ENCODE results near the gene NEGR1.

The NEGR1 gene

GRCh38 chr1:71561206-71561605 lies 721.1 kb downstream of the NEGR1 start:
- no peak for DNase-seq (ENCODE audit: low spot score)

DNA sequence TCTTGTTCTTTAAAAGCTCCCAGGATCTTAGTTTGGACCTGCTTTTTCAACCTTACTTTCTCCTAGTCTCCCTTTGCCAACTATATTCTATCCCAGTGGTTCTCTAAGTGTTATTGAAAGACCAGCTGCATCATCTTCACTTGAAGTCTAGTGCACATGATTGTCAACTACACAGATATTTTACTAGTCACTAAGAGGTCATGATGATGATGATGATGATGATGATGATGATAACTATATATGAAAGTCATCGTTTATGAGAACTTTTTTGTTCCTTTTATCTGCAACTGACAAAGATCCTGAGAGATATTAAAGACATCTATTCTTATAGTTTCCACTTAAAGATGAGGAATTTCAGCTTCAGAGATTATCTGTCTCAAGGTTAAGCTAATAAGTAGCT lies 722.5 kb downstream of the NEGR1 start:
- no peak for DNase-seq (ENCODE audit: low spot score)

GRCh38 chr1:71557138-71557537 lies 725.2 kb downstream of the NEGR1 start:
- DNase-seq (ENCODE audit: low spot score) = no peak

DNA sequence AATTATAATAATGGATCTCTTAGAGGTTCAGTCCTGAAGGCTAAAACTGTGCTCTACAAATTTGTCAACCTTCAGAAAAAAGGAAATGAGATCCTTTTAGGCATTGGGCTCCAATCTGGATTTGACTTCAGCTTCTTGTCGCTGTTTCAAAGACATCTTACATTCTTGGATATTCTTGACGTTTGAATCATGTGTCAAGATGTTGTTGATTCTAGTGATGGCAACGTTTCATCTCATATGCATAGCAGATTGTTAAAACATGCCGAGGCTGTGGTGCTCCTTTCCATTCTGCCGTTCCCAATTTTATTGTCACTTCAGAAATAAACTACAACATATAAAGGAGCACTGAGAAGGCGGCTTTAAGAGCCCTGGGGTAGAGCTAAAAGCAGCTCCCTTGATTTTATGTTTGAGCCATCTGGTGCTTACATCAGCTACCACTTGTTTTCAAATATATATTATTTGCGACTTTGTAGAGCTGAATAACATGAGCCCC lies 733.9 kb downstream of the NEGR1 start:
- DNase-seq (ENCODE audit: low spot score) = no peak

- no peak for DNase-seq (ENCODE audit: low spot score)
Measured at GRCh38 chr1:71542155-71542554, 740.2 kb downstream of the NEGR1 start.

DNA sequence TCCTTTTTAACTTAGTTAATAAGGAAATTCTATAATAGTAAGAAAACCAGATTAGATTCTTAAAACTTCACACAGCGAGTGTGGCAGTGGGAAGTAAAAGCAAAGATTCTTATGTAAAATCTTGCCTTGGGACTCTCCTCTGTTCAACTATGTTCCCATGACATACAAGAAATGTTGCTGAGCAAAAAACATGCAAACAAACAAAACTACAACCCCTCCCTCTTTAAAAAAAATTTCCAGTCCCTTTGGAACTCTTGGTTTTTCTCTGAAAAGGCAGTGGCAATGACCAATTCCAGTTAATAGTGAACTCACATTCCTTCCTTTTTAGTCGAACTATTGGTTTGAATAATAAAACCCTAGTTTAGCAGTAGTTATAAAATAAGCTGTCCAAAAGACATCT lies 748.4 kb downstream of the NEGR1 start:
- no peak for DNase-seq (ENCODE audit: low spot score)

DNA sequence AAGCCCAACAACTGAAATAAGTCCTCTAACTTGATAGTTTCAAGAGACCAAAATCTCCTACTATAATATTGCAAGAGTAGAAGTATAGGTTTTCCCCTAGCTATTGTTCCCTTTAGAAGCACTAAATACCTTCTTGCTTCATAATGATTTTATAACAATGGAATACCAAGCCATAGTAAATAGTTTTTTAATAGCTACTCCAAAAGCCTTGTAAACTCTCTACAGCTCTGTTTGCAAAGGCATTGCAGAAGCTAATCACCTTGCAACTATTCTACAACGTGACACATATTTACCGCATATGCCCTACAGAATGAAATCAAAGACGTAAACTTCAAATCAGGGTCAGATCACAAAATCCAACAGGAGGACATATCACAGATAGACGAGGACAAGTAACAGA lies 750.0 kb downstream of the NEGR1 start:
- DNase-seq (ENCODE audit: low spot score) = no peak

GRCh38 chr1:71526824-71527223 lies 755.5 kb downstream of the NEGR1 start:
- DNase-seq (ENCODE audit: low spot score) = no peak

DNA sequence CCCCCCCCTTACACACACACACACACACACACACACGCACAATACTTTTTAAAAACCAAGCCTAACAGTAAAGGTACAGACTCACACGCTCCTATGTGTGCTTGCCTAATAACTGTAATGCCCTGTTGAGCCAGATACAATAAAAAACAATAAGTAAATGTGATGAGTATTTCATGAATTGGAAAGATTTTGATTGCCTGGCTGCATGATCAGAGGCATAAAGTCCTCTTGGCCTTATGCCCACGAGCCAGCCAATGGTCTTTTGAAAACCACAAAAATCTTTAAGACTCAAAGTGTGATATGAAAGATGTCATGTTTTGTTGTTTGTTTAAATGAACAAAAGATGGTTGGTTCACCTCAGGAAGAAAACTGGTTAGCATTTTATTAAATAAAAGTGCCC lies 759.6 kb downstream of the NEGR1 start:
- DNase-seq (ENCODE audit: low spot score) = no peak

DNA sequence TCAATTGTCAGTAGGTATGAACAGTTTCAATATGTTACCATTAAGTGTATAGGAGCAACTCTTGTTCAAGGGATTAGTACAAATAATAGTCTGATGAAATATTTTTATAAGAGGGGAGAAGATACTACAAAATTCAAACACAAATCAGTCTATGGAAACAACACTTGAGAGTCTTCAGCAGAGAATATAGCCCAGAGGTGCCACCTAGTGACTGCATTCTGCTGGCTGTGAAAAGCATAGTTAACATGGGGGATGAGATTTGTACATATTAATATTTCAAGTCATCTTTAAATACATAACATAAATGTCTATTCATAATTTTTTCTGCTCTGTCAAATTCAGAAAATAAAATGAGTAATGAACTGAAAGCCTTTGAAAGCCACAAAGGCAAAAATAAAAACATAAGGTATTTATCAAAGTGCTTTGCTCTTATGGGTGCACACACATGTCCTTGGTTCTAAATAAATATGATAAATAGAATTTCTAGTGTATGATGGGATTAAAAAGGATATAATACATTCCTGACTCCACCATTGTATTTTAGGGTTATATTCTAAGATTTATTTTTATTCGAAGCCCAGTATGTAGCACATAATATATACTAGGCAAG lies 760.6 kb downstream of the NEGR1 start:
- no peak for DNase-seq (ENCODE audit: low spot score)

- no peak for DNase-seq (ENCODE audit: low spot score)
Measured at GRCh38 chr1:71511505-71511904, 770.8 kb downstream of the NEGR1 start.

DNA sequence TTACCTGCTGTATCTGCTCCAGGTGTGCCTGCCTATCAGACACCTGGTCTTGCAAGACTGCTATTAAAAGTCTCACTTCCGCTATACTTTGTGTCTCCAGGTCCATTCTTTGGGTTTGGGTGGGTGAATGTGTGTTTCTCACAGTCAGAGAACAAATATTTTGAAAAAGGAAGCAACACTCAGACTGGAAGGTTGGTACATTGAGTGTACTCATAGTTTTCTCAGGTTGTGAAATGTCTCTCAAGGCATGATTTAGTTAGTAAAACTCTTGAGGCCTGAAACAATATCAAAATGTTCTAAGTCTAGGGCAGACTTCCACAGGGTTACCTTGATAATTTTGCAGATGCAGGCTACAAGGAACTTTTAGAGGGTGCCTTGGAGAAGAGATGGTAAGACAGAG lies 771.6 kb downstream of the NEGR1 start:
- no peak for DNase-seq (ENCODE audit: low spot score)

GRCh38 chr1:71509051-71509595 lies 773.2 kb downstream of the NEGR1 start:
- DNase-seq (ENCODE audit: low spot score) = no peak

DNA sequence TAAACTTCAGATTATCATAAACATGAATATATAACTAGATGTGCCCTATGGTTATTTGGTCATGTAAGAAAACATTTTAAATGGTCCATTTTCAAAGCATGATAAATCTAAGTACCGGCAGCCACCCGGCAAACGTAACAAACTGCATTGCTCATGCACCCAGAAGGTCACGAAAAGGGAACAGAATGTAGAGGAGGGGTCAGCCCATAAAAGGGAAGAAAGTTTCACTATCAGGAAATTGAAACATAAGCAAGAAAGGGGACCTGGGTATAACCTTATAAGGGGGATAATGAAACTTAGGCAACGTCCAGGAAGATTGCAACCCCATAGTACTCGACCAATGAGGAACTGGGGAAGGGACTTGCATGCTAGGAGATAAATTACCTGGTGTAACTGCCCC lies 780.3 kb downstream of the NEGR1 start:
- DNase-seq (ENCODE audit: low spot score) = no peak

DNA sequence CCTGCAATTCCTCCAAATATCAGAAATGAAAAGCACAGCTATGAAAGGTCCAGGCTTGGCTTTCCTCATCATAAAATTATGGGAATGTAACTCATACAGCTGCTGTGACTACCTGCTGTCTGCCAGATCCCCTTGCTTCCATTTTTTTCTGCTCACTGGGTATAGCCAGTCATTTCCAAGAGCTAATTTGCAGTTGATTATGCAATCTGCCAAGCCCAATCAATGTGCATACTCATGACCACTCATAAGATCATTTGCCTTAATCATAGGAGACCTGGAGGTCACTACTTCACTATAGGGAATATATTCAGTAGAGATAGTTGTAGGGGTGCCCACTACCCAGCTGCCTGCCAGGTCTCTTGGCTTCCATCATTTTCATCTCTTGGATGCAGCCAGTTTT lies 783.8 kb downstream of the NEGR1 start:
- no peak for DNase-seq (ENCODE audit: low spot score)

DNA sequence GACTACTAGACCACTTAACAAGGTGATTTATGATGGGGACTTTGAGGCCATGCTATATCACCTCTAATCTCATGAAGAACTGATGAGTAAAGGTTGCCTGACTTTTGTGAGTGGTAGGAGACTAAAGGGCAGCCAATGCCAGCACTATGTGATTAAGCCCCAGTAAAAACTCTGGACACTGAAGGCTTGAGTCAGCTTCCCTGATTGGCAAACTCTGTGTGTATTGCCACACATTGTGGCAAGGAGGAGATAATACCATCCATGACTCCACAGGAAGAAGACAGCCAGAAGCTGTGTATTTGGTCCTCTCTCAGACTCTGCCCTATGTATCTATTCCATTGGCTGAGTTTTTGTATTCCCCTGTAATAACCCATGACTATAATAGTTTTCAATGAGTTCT lies 788.2 kb downstream of the NEGR1 start:
- DNase-seq (ENCODE audit: low spot score) = no peak

DNA sequence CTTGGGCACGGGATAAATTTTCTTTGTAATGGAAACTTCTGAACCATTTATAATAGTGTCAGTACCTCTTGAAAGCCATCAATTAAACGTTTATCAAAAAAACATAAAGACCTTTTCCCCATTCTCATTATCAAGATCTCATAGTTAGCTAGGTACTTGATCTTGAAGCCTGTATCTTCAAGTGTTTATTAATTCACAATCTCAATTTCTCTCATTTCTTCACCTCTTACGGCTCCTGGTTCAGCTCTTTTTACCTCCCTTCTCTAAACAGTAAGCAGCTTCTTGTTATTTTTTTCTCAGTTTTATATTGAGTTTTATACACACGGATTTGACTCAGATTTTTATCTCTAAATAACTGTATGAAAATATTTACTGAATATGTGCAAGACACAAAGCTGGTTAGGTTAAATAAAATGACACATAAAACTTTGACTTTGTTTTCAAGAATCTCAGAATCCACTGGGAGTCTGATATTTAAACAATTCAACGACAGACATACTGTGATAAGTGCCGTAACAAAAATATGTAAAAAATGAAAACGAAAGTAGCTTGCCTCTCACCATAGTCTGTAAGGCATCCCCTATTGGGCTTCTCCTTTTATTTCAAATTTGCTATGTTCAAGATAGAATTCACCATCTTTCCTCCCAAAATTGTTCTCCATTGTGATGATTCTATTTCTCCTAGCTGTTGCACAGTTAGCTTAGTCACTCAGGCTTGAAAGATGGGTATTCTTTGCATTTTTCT lies 789.9 kb downstream of the NEGR1 start:
- DNase-seq (ENCODE audit: low spot score) = no peak

- no peak for DNase-seq (ENCODE audit: low spot score)
Measured at GRCh38 chr1:71490432-71490831, 791.9 kb downstream of the NEGR1 start.

DNA sequence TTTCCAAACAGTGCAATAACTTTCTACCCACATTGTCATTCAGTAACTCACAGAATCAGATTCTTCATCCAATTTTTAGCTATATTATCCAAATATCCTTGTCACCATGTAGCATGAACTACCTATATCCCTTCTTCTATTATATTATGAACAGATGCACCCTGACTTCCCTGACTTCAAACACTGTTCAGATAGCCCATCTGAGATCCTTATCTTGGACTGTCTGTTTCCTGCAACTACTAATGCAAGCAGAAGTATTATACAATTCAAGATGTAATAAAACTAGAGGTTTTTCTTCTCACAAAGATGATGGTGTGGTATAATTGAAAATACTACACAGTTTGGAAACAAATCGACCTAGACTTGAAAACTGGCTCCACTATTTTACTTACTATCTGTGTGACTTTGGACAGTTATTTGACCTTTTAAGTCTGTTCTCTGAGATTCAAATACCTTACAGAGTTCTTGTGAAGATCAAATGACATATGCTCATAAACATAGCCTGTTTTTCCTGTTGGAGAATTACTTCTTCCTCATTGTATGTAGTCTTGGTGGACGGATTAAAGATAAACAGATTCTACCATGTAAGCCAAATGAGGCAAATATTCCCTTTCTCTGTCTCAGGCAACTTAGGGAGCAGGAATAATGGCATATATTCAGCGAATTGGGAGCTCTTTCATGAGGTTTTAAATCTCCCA lies 793.6 kb downstream of the NEGR1 start:
- DNase-seq (ENCODE audit: low spot score) = no peak

DNA sequence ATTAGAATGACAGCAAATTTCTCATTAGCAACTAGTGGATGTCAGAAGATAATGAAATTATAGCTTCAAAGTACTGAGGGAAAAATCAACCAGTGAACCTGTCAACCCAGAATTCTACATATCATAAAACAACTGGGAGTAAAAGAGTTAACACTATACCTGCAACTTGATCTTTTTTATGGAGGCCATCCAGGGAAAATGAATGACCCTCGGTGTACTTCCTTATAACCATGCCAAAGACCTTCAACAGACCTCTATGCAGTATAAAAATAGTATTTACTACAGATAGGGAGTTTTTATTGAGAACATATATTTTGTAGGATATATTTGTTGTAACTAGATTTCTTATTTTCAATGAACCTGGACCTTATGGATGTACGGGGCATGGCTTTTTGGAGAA lies 809.0 kb downstream of the NEGR1 start:
- no peak for DNase-seq (ENCODE audit: low spot score)

DNA sequence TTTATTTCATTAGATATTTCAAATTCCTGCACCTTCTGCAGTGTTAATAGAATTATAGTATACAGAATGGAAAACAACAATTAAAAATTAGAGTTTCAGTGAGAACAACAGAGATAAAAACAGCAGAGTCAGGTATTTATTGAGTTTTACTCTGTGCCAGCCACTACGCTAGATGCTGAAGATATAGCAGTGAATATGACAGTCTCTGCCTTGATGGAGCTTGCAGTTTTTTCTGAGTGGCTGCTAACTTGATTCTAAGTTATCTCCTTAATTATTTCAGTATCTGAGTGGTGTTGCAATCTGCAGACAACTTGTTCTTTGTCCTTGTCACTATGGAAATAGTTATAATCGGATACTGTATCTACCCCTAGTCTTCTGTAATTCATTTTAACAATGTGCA lies 817.2 kb downstream of the NEGR1 start:
- DNase-seq (ENCODE audit: low spot score) = no peak

- DNase-seq (ENCODE audit: low spot score) = no peak
Measured at GRCh38 chr1:71464016-71464415, 818.3 kb downstream of the NEGR1 start.

GRCh38 chr1:71463144-71463543 lies 819.2 kb downstream of the NEGR1 start:
- DNase-seq (ENCODE audit: low spot score) = no peak
